GM21723 (cell line): ENCODE results near the gene AFF1.
A peak's percentile ranks its signal among the peaks of the same experiment; 100 is the strongest.
"Not testable (repeated sequence)": the region's sequence is repeated elsewhere in the genome, so short reads cannot be mapped to it uniquely, and the experiment has no call there.

Experiments used
- ATAC-seq: cut with Tn5 transposase; IDR thresholded peaks from one replicate; pipeline ENCODE4 v1.9.1; 2021; ENCODE audit warnings: mild to moderate bottlenecking, moderate library complexity; ENCODE audit not compliant: unreplicated experiment

AFF1 gene

DNA sequence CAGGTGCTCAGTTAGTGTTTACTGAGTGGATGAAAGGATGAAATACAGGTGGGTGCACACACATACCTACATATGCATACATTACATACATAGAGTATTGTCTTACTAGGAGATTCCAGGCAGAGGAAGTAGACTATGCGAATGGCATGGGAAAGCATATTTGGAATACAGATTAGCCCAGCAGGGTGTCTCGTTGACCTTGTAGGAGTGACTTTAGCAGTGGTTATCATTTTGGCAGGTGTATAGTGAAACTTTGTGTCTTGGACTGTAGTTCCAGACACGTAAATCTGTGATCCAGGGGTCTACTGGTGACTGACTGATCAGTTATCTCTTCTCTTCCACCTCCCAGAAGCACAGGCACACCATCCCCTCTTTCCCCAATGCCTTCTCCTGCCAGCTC, 199.3 kb downstream of the AFF1 start:
- ATAC-seq, result no peak

DNA sequence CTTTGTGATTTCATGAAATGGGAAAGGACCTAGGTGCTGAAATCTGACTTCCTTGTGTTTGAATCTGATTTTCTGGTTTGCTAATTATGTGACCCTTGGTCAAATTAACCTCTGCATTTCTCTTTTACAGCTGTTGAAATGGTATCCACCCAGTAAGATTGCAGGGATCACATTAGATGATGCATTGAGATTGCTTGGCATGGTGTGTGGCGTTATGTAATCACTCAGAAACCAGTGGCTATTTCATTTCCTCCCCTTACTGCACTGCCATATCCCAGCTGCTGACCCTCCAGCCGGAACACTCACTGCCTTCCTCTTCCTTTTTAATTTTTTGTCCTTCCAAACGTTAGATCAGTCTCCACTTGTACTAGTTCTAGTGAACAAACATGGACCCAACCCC, 206.6 kb downstream of the AFF1 start:
- no peak for ATAC-seq

DNA sequence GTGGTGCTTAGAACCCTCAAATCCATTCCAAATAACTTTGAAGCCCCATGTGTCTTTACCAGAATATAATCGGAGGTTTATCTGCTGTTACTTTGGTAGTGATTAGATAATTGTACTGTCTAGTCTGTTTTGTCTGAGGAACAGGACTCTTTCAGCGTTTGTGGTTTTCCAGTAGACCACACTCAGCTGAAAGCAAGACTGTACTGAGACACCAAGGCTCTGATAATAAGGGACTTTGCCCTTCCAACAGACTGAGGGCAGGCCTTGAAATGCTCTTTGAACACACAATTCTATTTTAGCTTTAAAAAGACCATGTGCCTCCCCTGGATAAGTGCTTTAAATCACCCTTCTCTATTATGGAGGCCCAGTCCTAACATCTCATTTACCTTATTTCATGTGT, 209.5 kb downstream of the AFF1 start:
- ATAC-seq, result no peak

DNA sequence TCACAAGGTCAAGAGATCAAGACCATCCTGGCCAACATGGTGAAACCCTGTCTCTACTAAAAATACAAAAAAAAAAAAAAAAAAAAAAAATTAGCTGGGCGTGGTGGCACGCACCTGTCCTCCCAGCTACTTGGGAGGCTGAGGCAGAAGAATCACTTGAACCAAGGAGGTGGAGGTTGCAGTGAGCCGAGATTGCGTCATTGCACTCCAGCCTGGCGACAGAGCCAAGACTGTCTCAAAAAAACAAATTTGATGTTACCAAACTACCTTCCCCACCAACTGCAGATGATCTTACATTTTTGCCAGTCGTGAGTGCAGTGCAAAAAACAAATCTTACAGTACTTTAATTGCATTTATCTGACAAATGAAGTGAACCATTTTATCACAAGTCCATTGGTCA, 211.1 kb downstream of the AFF1 start:
- not testable (repeated sequence) for ATAC-seq

DNA sequence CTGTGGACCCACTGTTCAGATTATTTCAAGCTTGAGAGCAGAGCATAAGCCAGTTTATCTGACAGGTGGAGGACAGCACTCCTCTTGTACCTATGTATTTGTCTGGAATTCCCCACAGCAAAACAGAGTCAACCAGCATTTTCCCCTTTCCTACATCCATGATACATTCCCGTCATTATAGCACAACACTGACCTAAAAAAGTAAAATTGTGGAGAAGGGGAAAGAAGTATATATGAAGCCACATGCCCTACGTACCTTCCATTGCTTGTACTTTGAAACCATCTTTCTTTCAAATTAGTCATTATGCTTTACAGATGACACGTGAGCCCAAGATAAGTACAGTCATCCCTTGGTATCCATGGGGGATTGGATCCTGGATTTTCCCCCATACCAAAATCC, 212.3 kb downstream of the AFF1 start:
- ATAC-seq, result no peak

DNA sequence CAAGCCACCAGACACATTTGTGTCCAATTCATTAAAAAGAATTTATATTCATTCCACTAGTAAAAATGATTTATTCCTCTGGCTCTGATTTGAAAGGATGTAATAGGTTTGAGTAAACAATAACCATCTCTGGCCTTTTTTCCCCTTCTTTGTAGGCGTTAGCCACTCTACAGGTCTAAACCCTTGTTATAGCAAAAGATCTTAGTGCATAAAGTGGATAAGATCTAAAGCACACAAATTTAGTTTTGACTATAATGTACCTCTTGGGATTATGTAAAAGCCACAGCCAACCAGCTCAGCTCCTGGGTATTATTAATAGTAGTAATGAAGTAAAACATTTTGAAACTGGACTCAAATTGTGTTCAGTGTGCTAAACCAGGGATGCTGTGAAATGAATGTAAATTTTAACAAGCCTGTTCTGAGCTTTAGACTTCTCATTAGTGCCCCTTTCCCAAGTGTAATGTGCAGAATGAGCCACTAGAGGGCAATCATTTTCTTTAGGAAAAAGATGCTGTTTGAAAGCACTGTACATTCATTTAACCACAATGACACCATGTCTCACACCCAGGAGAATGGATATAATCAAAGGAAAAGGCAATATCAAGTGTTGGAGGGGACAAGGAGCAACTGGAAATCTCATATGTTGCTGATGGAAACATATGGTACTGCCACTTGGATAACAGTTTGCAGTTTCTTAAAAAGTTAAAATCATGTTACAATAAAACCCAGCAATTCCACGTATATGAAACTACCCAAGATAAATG, 215.9 kb downstream of the AFF1 start:
- ATAC-seq, result peak; percentile 80

DNA sequence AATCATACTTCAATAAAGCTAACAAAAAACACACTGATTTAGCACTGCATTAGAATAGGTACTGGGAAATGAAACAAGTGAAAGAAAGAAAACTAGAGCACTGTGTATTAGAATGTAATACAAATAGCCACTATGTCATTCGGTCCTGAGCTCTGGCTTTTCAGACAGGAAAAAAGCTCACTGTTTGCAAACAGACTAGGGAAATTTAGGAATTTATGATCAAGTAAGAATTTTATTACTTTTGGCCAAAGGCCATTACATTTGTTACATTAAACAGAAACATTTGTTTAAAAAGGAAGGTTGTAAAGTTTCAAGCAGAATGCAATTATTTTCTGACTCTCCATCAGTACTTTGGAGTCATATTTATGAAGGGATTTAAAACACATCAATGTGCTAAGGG, 216.9 kb downstream of the AFF1 start:
- no peak for ATAC-seq

DNA sequence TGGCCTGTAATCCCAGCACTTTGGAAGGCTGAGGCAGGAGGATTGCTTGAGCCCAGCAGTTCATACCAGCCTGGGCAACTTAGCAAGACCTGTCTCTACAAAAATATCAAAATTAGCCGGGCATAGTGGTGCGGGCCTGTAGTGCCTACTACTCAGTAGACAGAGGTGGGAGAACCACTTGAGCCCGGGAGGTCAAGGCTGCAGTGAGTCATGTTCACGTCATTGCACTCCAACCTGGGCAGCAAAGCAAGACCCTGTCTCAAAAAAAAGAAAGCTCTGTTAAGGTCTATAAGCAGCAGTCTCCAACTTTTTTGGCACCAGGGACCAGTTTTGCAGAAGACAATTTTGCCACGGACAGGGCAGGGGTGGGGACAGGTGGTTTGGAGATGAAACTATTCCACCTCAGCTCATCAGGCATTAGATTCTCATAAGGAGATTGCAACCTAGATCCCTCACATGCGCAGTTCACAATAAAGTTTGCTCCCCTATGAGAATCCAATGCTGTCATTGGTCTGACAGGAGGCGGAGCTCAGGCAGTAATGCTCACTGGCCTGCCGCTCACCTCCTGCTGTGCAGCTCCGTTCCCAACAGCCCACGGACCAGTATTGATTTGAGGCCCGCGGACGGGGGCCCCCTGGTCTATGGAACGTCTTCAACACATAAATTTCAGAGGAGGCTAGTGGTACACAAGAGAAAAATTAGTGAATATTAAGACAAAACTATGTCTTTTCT, 217.7 kb downstream of the AFF1 start:
- ATAC-seq, result no peak

DNA sequence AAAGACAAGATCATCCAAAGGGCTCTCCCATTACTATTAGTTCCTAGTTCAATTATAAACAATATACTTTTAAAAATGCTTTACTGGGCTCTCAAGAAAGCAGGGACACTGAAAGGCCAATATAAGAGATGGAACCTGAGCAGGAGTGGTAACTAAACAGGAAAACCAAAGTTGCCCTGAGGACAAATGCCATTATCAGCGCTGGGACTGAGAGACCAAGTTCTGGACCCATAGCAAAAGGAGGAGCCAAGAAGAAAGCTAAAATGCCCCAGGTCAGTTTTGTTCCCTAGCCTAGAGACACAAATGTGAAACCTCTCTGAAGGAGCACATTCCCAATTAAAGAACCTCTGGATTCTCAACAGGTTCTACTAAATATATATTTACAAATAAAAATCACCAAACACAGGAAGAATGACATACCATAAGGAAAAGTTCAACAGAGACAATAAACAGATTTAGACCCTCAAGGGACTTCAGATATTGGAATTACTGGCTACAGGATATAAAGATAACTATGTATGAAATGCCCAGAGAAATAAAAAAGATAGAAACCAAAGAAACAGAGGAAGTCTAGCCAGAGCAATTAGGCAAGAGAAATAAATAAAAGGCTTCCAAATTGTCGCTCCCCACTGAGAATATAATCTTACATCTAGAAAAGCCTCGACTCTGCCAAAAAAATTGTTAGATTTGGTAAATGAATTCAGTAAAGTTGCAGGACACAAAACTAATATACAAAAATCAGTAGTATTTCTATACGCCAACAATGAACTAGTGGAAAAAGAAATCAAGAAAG, 218.5 kb downstream of the AFF1 start:
- no peak for ATAC-seq

DNA sequence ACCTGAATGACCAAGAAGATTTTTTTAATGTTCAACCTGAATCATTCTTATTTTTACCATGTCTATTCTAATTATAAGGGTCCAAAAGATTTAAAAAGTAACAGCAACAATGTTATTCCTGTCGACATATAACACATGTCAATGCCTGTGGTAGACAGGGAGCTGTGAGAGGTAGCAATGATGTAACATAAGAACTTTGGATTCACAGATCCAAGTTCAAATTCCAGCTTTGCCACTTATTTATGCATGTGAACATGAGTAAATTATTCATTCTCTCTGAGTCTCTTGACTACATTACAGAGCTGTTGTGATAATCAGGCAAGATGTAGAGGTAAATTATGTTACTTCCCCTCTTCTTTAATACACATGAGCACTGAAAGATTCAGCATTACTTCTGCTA, 231.1 kb downstream of the AFF1 start:
- ATAC-seq, result no peak

DNA sequence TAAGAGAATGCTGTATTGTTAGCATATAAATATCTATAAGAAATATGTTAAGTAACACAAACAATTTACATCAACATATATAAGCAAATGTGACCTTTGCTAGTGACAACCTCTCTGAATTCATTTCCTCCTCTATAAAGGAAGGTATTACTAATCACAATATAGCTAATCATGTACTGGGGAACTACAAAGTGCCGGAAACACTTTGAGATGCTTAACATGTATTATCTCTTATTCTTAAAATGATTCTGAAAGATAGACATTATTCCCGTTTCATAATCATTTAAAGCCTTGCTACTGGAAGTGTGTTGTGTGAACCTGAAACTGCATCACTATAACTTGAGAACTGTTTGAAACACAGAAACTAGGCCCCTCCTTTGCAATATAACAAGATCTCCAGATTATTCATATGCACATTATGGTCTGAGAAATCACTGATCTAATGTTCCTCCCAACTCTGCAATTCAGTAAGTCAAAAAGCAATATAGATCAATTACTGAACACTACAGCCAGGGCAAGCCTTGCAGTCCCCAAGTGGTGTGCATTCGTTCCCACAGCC, 231.6 kb downstream of the AFF1 start:
- no peak for ATAC-seq

DNA sequence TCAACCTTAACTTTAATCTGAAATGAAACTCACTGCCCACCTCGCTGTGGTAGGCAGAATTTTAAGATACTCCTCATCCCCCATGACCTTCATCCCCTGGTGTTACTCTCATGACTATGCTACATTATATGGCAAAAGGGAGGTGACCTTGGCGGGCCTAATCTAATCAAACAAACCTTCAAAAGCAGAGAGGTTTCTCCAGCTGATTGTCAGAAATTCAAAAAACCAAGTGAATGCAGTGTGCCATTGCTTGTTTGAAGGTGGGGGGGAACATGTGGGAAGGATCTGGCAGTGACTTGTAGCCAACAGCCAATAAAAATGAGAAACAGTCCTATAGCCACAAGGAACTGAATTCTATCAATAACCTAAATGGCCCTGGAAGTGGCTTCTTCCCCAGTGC, 237.1 kb downstream of the AFF1 start:
- no peak for ATAC-seq

DNA sequence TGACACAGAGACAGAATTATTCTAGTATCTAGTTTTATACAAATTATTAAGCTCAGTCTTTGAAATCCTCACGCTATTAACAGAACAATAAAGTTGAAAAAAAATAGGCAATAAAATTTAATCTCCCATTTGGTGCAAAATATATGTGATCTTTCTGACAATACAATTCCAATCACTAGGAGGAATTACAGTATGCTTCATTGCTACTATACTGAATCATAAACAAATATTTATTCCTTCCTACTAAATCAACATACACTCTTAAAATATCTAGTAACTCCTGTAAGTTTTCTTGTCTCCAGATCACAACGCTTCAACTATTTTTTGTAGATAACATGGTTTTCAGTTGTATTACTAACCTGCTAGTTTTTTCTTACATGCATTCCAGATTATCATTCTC, 239.9 kb downstream of the AFF1 start:
- no peak for ATAC-seq

DNA sequence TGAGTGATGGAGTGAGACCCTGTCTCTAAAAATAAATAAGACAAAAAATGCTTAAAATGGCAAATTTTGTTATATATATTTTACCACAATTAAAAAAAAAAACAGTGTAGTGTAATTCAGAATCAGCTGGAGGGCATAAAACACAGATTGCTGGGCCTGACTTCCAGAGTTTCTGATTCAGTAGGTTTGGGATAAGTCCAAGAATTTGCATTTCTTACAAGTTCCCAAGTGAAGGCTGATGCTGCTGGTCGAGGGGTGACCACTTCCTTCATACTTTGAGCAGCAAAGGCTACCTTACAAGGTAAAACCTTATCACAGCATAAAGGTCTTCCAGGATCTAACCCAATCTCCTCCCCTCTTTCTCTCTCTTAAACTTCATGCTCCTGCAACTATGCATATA, 244.9 kb downstream of the AFF1 start:
- no peak for ATAC-seq

DNA sequence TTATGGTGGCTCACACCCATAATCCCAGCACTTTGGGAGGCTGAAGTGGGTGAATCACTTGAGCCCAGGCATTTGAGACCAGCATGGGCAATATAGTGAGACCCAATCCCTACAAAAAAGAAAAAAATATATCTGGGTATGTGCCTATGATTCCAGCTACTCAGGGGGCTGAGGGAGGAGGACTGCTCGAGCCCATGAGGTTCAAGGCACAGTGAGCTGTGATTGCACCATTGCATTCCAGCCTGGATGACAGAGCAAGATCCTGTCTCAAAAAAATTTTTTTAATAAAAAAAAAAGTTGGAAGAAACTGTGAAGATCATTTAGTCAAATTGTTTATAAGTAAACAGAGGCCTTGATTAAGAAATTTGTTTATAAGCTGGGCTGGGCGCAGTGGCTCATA, 246.0 kb downstream of the AFF1 start:
- no peak for ATAC-seq

DNA sequence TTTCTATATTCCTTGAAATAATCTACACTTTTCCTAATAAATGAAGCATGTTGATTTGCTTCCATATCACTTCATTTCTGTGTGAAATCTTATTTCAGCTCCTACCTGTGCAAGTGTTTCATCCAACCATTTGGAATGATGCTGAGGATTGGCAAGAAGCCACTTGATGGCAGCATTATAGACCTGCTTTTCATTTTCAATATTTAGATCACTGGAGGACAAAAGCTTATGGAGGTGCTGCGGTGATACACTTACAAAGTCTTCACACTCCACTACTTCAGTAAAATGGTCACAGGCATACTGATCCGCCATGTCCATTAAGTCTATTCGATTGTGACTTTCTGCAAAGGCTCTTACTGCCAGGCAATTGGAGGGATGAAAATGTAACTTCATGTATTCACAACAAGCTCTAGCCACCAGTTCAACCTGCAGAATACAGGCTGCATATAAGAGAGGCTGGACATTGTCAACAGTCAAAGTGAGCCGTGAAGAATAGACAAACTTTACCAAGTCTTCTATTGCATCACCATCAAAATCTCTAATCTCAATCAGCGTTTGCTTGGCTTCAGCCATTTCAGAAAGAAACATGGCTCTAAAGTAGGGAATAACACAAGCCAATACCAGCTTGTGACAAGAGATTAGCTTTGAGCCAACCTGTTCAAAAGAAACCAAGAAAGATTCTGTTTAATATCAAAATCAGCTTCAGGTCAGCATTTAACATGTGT, 250.5 kb downstream of the AFF1 start:
- ATAC-seq, result no peak

DNA sequence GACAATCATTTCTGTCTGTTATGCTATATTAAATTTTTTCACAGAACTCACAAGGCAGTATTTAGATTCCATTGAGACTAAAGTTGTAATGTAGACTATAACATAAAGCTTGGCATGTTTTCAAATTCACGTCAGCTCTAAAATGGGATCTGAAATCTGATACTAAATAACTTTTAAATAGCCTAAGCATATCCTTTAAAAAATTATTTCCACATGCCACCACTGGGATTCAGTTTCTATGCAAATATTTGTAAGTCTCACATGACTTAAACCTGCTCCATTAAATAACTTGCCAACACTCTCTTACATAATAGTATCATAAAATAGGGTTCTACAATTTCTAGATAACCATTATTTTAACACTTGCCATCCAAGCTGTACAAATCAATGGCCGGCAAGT, 253.2 kb downstream of the AFF1 start:
- no peak for ATAC-seq

DNA sequence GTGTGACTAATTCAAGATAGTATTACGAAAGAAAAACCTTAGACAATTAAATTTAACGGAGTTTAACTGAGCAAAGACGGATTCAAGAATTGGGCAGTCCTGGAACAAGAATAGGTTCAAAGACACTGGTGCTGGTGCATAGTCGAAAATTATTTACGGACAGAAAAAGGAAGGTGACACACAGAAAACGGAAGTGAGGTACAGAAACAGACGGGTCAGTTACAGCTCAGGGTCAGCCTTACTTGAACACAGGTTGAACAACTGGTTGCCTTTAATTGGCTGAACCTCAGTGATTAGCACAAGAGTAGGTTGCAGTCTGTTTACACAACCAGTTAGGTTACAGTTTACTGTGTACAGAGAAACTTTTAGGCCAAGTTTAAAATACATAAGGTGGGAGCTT, 254.1 kb downstream of the AFF1 start:
- no peak for ATAC-seq
